Esophagus squamous epithelium (tissue), 4 donors: ENCODE results near the gene WDR18.

Source experiments
- POLR2A ChIP-seq, 4 donors: fragments of 450-650 bp; IDR thresholded peaks; one replicate each; pipeline ENCODE4 v1.6.1; 2017; ENCODE audit warnings: antibody characterized with exemption in 4 of 4, mild to moderate bottlenecking in 4 of 4, moderate library complexity in 3 of 4
- TF ChIP-seq, protein P1 (sequence below), 6 experiments: fragments of 450-650 bp in 4 of 6; fragments of 200-600 bp in 2 of 6; sonication (generic) in 2 of 6; IDR thresholded peaks; one replicate each; pipeline ENCODE4 v1.5.1; 2016 to 2019; ENCODE audit warnings: antibody characterized with exemption in 6 of 6, mild to moderate bottlenecking in 4 of 6, moderate library complexity in 4 of 6

DNA sequence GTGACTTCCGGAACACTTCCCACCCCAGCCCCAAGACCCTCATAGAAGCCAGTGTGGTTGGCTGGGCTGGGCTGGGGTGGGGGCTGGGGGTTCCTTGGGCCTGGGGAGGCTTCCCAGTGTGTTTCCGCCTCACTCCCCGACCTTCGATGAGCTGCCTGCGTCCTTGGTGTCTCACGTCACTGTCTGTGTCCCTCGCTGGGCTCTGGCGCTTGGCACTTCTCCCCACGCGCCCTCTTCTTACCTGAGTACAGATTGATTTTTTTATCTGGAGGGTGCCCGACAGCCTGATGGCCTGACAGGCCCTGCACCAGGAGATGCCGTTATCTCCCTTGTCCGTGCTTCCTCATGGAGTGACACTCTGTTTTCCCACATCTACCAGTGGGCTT is 8.5 kb downstream of the WDR18 start:
- TF ChIP-seq POLR2A (IDR thresholded peaks at IDR 0.05): no peak
- TF ChIP-seq, protein P1, sequence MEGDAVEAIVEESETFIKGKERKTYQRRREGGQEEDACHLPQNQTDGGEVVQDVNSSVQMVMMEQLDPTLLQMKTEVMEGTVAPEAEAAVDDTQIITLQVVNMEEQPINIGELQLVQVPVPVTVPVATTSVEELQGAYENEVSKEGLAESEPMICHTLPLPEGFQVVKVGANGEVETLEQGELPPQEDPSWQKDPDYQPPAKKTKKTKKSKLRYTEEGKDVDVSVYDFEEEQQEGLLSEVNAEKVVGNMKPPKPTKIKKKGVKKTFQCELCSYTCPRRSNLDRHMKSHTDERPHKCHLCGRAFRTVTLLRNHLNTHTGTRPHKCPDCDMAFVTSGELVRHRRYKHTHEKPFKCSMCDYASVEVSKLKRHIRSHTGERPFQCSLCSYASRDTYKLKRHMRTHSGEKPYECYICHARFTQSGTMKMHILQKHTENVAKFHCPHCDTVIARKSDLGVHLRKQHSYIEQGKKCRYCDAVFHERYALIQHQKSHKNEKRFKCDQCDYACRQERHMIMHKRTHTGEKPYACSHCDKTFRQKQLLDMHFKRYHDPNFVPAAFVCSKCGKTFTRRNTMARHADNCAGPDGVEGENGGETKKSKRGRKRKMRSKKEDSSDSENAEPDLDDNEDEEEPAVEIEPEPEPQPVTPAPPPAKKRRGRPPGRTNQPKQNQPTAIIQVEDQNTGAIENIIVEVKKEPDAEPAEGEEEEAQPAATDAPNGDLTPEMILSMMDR (IDR thresholded peaks at IDR 0.05): no peak
